ENCODE results near the gene EMILIN2. TPM values are rescaled to one million over a fixed set of nuclear protein-coding genes. Genes with fewer than 3 reads are reported as not detected.

The EMILIN2 gene
- total RNA-seq, 1 experiment from 2014 or later = 11.7 TPM

DNA sequence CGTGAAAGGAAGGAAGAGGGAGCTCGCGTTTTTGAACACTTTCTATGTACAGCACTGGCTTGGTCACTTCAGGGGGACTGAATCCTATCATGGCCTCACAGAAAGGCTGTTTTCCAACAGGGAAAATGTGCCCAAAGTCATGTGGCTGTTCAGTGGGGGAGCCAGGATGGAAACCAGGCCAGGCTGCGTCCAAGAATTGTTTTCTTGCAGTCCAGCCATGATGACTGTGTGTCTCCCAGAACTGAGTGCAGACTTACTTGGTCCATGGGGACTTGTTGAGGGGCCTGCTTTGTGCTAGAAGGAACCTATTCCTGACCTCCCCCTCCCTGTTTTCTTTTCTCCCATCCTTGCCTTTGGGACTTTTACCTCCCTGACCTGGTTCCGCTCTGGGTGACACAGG is 46.9 kb downstream of the EMILIN2 start:
- peaks cover 10% of the 10 kb centered on the region for H3K4me1 Mint-ChIP-seq
- H3K4me3 Mint-ChIP-seq = no peak overlapping the region
- peaks cover 18% of the 10 kb centered on the region for H3K9me3 Mint-ChIP-seq
- TF ChIP-seq HMGA2 (CRISPR knock-in tag; IDR thresholded peaks at IDR 0.05) = no peak
- no peak for TF ChIP-seq NFATC4 (CRISPR knock-in tag; IDR thresholded peaks at IDR 0.05)
- TF ChIP-seq, protein P1, sequence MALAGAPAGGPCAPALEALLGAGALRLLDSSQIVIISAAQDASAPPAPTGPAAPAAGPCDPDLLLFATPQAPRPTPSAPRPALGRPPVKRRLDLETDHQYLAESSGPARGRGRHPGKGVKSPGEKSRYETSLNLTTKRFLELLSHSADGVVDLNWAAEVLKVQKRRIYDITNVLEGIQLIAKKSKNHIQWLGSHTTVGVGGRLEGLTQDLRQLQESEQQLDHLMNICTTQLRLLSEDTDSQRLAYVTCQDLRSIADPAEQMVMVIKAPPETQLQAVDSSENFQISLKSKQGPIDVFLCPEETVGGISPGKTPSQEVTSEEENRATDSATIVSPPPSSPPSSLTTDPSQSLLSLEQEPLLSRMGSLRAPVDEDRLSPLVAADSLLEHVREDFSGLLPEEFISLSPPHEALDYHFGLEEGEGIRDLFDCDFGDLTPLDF (CRISPR knock-in tag; IDR thresholded peaks at IDR 0.05) = no peak
- no peak for TF ChIP-seq CREM (CRISPR knock-in tag; IDR thresholded peaks at IDR 0.05)
- TF ChIP-seq SMAD4 (CRISPR knock-in tag; IDR thresholded peaks at IDR 0.05) = no peak
- TF ChIP-seq ZBTB21 (CRISPR knock-in tag; IDR thresholded peaks at IDR 0.05; ENCODE audit: borderline replicate concordance) = no peak
- TF ChIP-seq, protein P2, sequence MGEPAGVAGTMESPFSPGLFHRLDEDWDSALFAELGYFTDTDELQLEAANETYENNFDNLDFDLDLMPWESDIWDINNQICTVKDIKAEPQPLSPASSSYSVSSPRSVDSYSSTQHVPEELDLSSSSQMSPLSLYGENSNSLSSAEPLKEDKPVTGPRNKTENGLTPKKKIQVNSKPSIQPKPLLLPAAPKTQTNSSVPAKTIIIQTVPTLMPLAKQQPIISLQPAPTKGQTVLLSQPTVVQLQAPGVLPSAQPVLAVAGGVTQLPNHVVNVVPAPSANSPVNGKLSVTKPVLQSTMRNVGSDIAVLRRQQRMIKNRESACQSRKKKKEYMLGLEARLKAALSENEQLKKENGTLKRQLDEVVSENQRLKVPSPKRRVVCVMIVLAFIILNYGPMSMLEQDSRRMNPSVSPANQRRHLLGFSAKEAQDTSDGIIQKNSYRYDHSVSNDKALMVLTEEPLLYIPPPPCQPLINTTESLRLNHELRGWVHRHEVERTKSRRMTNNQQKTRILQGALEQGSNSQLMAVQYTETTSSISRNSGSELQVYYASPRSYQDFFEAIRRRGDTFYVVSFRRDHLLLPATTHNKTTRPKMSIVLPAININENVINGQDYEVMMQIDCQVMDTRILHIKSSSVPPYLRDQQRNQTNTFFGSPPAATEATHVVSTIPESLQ (CRISPR knock-in tag; IDR thresholded peaks at IDR 0.05) = no peak
- no peak for TF ChIP-seq JUN (CRISPR knock-in tag; IDR thresholded peaks at IDR 0.05)
- TF ChIP-seq, protein P3, sequence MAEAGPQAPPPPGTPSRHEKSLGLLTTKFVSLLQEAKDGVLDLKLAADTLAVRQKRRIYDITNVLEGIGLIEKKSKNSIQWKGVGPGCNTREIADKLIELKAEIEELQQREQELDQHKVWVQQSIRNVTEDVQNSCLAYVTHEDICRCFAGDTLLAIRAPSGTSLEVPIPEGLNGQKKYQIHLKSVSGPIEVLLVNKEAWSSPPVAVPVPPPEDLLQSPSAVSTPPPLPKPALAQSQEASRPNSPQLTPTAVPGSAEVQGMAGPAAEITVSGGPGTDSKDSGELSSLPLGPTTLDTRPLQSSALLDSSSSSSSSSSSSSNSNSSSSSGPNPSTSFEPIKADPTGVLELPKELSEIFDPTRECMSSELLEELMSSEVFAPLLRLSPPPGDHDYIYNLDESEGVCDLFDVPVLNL (CRISPR knock-in tag; IDR thresholded peaks at IDR 0.05; ENCODE audit: borderline replicate concordance, low read depth) = no peak
- TF ChIP-seq, protein P4, sequence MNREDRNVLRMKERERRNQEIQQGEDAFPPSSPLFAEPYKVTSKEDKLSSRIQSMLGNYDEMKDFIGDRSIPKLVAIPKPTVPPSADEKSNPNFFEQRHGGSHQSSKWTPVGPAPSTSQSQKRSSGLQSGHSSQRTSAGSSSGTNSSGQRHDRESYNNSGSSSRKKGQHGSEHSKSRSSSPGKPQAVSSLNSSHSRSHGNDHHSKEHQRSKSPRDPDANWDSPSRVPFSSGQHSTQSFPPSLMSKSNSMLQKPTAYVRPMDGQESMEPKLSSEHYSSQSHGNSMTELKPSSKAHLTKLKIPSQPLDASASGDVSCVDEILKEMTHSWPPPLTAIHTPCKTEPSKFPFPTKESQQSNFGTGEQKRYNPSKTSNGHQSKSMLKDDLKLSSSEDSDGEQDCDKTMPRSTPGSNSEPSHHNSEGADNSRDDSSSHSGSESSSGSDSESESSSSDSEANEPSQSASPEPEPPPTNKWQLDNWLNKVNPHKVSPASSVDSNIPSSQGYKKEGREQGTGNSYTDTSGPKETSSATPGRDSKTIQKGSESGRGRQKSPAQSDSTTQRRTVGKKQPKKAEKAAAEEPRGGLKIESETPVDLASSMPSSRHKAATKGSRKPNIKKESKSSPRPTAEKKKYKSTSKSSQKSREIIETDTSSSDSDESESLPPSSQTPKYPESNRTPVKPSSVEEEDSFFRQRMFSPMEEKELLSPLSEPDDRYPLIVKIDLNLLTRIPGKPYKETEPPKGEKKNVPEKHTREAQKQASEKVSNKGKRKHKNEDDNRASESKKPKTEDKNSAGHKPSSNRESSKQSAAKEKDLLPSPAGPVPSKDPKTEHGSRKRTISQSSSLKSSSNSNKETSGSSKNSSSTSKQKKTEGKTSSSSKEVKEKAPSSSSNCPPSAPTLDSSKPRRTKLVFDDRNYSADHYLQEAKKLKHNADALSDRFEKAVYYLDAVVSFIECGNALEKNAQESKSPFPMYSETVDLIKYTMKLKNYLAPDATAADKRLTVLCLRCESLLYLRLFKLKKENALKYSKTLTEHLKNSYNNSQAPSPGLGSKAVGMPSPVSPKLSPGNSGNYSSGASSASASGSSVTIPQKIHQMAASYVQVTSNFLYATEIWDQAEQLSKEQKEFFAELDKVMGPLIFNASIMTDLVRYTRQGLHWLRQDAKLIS (CRISPR knock-in tag; IDR thresholded peaks at IDR 0.05; ENCODE audit: borderline replicate concordance) = no peak
- TF ChIP-seq, protein P5, sequence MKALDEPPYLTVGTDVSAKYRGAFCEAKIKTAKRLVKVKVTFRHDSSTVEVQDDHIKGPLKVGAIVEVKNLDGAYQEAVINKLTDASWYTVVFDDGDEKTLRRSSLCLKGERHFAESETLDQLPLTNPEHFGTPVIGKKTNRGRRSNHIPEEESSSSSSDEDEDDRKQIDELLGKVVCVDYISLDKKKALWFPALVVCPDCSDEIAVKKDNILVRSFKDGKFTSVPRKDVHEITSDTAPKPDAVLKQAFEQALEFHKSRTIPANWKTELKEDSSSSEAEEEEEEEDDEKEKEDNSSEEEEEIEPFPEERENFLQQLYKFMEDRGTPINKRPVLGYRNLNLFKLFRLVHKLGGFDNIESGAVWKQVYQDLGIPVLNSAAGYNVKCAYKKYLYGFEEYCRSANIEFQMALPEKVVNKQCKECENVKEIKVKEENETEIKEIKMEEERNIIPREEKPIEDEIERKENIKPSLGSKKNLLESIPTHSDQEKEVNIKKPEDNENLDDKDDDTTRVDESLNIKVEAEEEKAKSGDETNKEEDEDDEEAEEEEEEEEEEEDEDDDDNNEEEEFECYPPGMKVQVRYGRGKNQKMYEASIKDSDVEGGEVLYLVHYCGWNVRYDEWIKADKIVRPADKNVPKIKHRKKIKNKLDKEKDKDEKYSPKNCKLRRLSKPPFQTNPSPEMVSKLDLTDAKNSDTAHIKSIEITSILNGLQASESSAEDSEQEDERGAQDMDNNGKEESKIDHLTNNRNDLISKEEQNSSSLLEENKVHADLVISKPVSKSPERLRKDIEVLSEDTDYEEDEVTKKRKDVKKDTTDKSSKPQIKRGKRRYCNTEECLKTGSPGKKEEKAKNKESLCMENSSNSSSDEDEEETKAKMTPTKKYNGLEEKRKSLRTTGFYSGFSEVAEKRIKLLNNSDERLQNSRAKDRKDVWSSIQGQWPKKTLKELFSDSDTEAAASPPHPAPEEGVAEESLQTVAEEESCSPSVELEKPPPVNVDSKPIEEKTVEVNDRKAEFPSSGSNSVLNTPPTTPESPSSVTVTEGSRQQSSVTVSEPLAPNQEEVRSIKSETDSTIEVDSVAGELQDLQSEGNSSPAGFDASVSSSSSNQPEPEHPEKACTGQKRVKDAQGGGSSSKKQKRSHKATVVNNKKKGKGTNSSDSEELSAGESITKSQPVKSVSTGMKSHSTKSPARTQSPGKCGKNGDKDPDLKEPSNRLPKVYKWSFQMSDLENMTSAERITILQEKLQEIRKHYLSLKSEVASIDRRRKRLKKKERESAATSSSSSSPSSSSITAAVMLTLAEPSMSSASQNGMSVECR (CRISPR knock-in tag; IDR thresholded peaks at IDR 0.05; ENCODE audit: borderline replicate concordance) = no peak
- no peak for TF ChIP-seq TP53 (CRISPR knock-in tag; IDR thresholded peaks at IDR 0.05)
- TF ChIP-seq MYBL2 (CRISPR knock-in tag; IDR thresholded peaks at IDR 0.05) = no peak
- TF ChIP-seq GTF2I (CRISPR knock-in tag; conservative IDR thresholded peaks at IDR 0.05) = no peak
- no peak for TF ChIP-seq ZNF219 (CRISPR knock-in tag; IDR thresholded peaks at IDR 0.05; ENCODE audit: borderline replicate concordance)
- TF ChIP-seq, protein P6, sequence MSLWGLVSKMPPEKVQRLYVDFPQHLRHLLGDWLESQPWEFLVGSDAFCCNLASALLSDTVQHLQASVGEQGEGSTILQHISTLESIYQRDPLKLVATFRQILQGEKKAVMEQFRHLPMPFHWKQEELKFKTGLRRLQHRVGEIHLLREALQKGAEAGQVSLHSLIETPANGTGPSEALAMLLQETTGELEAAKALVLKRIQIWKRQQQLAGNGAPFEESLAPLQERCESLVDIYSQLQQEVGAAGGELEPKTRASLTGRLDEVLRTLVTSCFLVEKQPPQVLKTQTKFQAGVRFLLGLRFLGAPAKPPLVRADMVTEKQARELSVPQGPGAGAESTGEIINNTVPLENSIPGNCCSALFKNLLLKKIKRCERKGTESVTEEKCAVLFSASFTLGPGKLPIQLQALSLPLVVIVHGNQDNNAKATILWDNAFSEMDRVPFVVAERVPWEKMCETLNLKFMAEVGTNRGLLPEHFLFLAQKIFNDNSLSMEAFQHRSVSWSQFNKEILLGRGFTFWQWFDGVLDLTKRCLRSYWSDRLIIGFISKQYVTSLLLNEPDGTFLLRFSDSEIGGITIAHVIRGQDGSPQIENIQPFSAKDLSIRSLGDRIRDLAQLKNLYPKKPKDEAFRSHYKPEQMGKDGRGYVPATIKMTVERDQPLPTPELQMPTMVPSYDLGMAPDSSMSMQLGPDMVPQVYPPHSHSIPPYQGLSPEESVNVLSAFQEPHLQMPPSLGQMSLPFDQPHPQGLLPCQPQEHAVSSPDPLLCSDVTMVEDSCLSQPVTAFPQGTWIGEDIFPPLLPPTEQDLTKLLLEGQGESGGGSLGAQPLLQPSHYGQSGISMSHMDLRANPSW (CRISPR knock-in tag; conservative IDR thresholded peaks at IDR 0.05; ENCODE audit: low read depth) = no peak
- TF ChIP-seq, protein P7, sequence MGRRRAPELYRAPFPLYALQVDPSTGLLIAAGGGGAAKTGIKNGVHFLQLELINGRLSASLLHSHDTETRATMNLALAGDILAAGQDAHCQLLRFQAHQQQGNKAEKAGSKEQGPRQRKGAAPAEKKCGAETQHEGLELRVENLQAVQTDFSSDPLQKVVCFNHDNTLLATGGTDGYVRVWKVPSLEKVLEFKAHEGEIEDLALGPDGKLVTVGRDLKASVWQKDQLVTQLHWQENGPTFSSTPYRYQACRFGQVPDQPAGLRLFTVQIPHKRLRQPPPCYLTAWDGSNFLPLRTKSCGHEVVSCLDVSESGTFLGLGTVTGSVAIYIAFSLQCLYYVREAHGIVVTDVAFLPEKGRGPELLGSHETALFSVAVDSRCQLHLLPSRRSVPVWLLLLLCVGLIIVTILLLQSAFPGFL (CRISPR knock-in tag; IDR thresholded peaks at IDR 0.05; ENCODE audit: borderline replicate concordance) = no peak
- TF ChIP-seq SP1 (CRISPR knock-in tag; conservative IDR thresholded peaks at IDR 0.05) = no peak
- TF ChIP-seq, protein P8, sequence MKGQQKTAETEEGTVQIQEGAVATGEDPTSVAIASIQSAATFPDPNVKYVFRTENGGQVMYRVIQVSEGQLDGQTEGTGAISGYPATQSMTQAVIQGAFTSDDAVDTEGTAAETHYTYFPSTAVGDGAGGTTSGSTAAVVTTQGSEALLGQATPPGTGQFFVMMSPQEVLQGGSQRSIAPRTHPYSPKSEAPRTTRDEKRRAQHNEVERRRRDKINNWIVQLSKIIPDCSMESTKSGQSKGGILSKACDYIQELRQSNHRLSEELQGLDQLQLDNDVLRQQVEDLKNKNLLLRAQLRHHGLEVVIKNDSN (CRISPR knock-in tag; IDR thresholded peaks at IDR 0.05) = no peak
- CTCF ChIA-PET = interaction anchor here (1.6 kb wide), 1 partner anchor 127 kb away, joined by 5 read pairs; no protein-coding TSS in a partner anchor
- no peak for DNase-seq (ENCODE audit: low spot score)
- no peak for ATAC-seq
- no peak overlapping the region for H3K27ac Mint-ChIP-seq
- H3K36me3 Mint-ChIP-seq = 0 out of 2 replicates have a peak, but pooled peaks cover 4% of the 10 kb centered on the region
- POLR2A ChIA-PET = no interaction called here
- H3K27me3 Mint-ChIP-seq (ENCODE audit: low read depth) = no peaks in the 10 kb centered on the region

All from WTC11 (cell line).